Neural progenitor cell (in vitro differentiated cells): ENCODE data around the gene GRID1. TPM values are rescaled to one million over a fixed set of nuclear protein-coding genes. Genes with fewer than 3 reads are reported as not detected.

Source experiments
- DNase-seq: peaks from one replicate; pipeline ENCODE4 v3.0.0-alpha.2; 2016; ENCODE audit warnings: low spot score
- H2AFZ ChIP-seq: fragments of 200-600 bp; sonication (generic); replicated peaks from 2 replicates; pipeline ENCODE4 v1.6.1; 2016; ENCODE audit warnings: antibody characterized with exemption
- H3F3A ChIP-seq: fragments of 200-600 bp; sonication (generic); 2 replicates; pipeline ENCODE4 v1.6.1; 2016; ENCODE audit warnings: antibody characterized with exemption, low read depth
- H3K27ac ChIP-seq: fragments of 200-600 bp; sonication (generic); 2 replicates; pipeline ENCODE4 v1.5.1; 2016; ENCODE audit warnings: mild to moderate bottlenecking
- H3K27me3 ChIP-seq: fragments of 200-600 bp; sonication (generic); 2 replicates; pipeline ENCODE4 v1.6.1; 2016; ENCODE audit warnings: mild to moderate bottlenecking, moderate library complexity
- H3K36me3 ChIP-seq: fragments of 200-600 bp; sonication (generic); 2 replicates; pipeline ENCODE4 v1.5.1; 2016
- H3K4me1 ChIP-seq: fragments of 200-600 bp; sonication (generic); 2 replicates; pipeline ENCODE4 v1.6.1; 2016; ENCODE audit warnings: mixed run types
- H3K4me2 ChIP-seq: fragments of 200-600 bp; sonication (generic); 2 replicates; pipeline ENCODE4 v1.6.1; 2016
- H3K4me3 ChIP-seq: fragments of 200-600 bp; sonication (generic); 2 replicates; pipeline ENCODE4 v1.5.1; 2016
- H3K79me2 ChIP-seq: fragments of 200-600 bp; sonication (generic); 2 replicates; pipeline ENCODE4 v1.6.1; 2016; ENCODE audit warnings: low read depth
- H3K9ac ChIP-seq: fragments of 200-600 bp; sonication (generic); 2 replicates; pipeline ENCODE4 v1.6.1; 2016
- H3K9me3 ChIP-seq: fragments of 200-600 bp; sonication (generic); 2 replicates; pipeline ENCODE4 v1.5.1; 2016; ENCODE audit warnings: low read depth
- H4K20me1 ChIP-seq: fragments of 200-600 bp; sonication (generic); 2 replicates; pipeline ENCODE4 v1.6.1; 2016; ENCODE audit warnings: low read depth
- H3K27ac Mint-ChIP-seq: 3 replicates; pipeline ENCODE4 v1.8.0; 2021; ENCODE audit warnings: mixed read lengths
- H3K27me3 Mint-ChIP-seq: 2 replicates; pipeline ENCODE4 v1.8.0; 2022; ENCODE audit warnings: low read depth, mild to moderate bottlenecking, inconsistent platforms, moderate library complexity, mixed read lengths; ENCODE audit not compliant: insufficient read depth
- H3K36me3 Mint-ChIP-seq: 3 replicates; pipeline ENCODE4 v1.8.0; 2021; ENCODE audit warnings: mixed read lengths
- H3K4me1 Mint-ChIP-seq: 3 replicates; pipeline ENCODE4 v1.8.0; 2021; ENCODE audit warnings: mixed read lengths
- H3K4me3 Mint-ChIP-seq: 3 replicates; pipeline ENCODE4 v1.8.0; 2021; ENCODE audit warnings: mild to moderate bottlenecking, moderate library complexity, mixed read lengths
- H3K9me3 Mint-ChIP-seq: 3 replicates; pipeline ENCODE4 v1.8.0; 2020; ENCODE audit warnings: mixed read lengths
- CTCF ChIP-seq: fragments of 200-600 bp; sonication (generic); IDR thresholded peaks from 2 replicates; pipeline ENCODE4 v1.5.1; 2017; ENCODE audit warnings: antibody characterized with exemption, mild to moderate bottlenecking
- EZH2 ChIP-seq: fragments of 200-600 bp; sonication (generic); IDR thresholded peaks from 2 replicates; pipeline ENCODE4 v1.6.1; 2017; ENCODE audit warnings: antibody characterized with exemption, mild to moderate bottlenecking, moderate library complexity
- EZH2phosphoT487 ChIP-seq: fragments of 200-600 bp; sonication (generic); IDR thresholded peaks from 2 replicates; pipeline ENCODE4 v1.6.1; 2017; ENCODE audit warnings: antibody characterized with exemption
- total RNA-seq: library from RNA; depleted of rRNA; stranded (reverse); fragments of >200 nt; gene quantifications from 2 replicates; pipeline ENCODE4 v1.2.3, GENCODE V29; 2015; ENCODE audit warnings: low replicate concordance

Gene GRID1
- total RNA-seq, 1 donor from 2014 or later, result not detected

GRCh38 chr10:85575441-85575840, 791.2 kb downstream of the GRID1 start:
- Histone ChIP-seq H3K9ac (no peak overlapping the region), H2AFZ (peak overlapping the region; percentile 86), H3K27me3 (no peaks in the 10 kb centered on the region), H3K36me3 (no peaks in the 10 kb centered on the region), H3K79me2 (no peaks in the 10 kb centered on the region), H3K27ac (no peak overlapping the region), H3K4me1 (peaks cover 13% of the 10 kb centered on the region), H3F3A (no peaks in the 10 kb centered on the region), H3K9me3 (no peaks in the 10 kb centered on the region), H3K4me3 (no peak overlapping the region), H4K20me1 (no peaks in the 10 kb centered on the region), H3K4me2 (peak overlapping the region; percentile 24)
- Mint-ChIP-seq H3K27me3 (peaks cover 2% of the 10 kb centered on the region), H3K4me1 (peaks cover 19% of the 10 kb centered on the region), H3K36me3 (no peaks in the 10 kb centered on the region), H3K27ac (peak overlapping the region; percentile 78), H3K4me3 (no peak overlapping the region), H3K9me3 (no peaks in the 10 kb centered on the region)
- peak; percentile 39 for DNase-seq
- no peak for TF ChIP-seq CTCF
- TF ChIP-seq EZH2, result no peak
- no peak for TF ChIP-seq EZH2phosphoT487

- H3K9ac ChIP-seq, result no peak overlapping the region
- no peak overlapping the region for H2AFZ ChIP-seq
- H3K4me1 ChIP-seq, result peaks cover 24% of the 10 kb centered on the region
- Mint-ChIP-seq H3K27ac (no peak overlapping the region), H3K36me3 (no peaks in the 10 kb centered on the region), H3K27me3 (peaks cover 2% of the 10 kb centered on the region), H3K4me1 (peaks cover 34% of the 10 kb centered on the region), H3K4me3 (no peak overlapping the region), H3K9me3 (no peaks in the 10 kb centered on the region)
- TF ChIP-seq EZH2phosphoT487, result no peak
- no peak for TF ChIP-seq CTCF
- TF ChIP-seq EZH2, result no peak
- H3K27me3 ChIP-seq, result no peaks in the 10 kb centered on the region
- no peaks in the 10 kb centered on the region for H3K36me3 ChIP-seq
- no peak overlapping the region for H3K4me3 ChIP-seq
- H3K9me3 ChIP-seq, result no peaks in the 10 kb centered on the region
- H3K4me2 ChIP-seq, result no peak overlapping the region
- no peaks in the 10 kb centered on the region for H3F3A ChIP-seq
- H3K27ac ChIP-seq, result no peak overlapping the region
- H3K79me2 ChIP-seq, result no peaks in the 10 kb centered on the region
- no peak for DNase-seq
- H4K20me1 ChIP-seq, result no peaks in the 10 kb centered on the region
Measured at GRCh38 chr10:85570871-85571270, 795.7 kb downstream of the GRID1 start.

- DNase-seq, result no peak
Measured at GRCh38 chr10:85565381-85565780, 801.2 kb downstream of the GRID1 start.

More at GRCh38 chr10:85565381-85565780, 801.2 kb downstream of the GRID1 start:
- Mint-ChIP-seq H3K4me1 (peaks cover 21% of the 10 kb centered on the region), H3K36me3 (no peaks in the 10 kb centered on the region), H3K27ac (peak overlapping the region; percentile 75), H3K9me3 (no peaks in the 10 kb centered on the region), H3K27me3 (no peaks in the 10 kb centered on the region), H3K4me3 (no peak overlapping the region)
- Histone ChIP-seq H3K27ac (no peak overlapping the region), H2AFZ (peak overlapping the region; percentile 55), H3K4me3 (no peak overlapping the region), H3K9me3 (no peaks in the 10 kb centered on the region), H3K4me1 (peaks cover 12% of the 10 kb centered on the region), H3K79me2 (no peaks in the 10 kb centered on the region), H3K4me2 (no peak overlapping the region), H3K36me3 (no peaks in the 10 kb centered on the region), H3K9ac (no peak overlapping the region), H3F3A (no peaks in the 10 kb centered on the region), H4K20me1 (no peaks in the 10 kb centered on the region), H3K27me3 (no peaks in the 10 kb centered on the region)
- TF ChIP-seq CTCF (no peak), EZH2 (no peak), EZH2phosphoT487 (no peak)
